ENCODE measurements around the gene MAGI3.

- TF ChIP-seq USF2 (IDR thresholded peaks at IDR 0.05) = no peak
- TF ChIP-seq CBX8 (IDR thresholded peaks at IDR 0.05) = no peak
- TF ChIP-seq TP53 (CRISPR knock-in tag; IDR thresholded peaks at IDR 0.05) = no peak
- no peak for TF ChIP-seq CTCF (IDR thresholded peaks at IDR 0.05)
- no peak for TF ChIP-seq NR3C1 (IDR thresholded peaks at IDR 0.05)
- no peak for TF ChIP-seq ESRRA (IDR thresholded peaks at IDR 0.05; ENCODE audit: borderline replicate concordance, low read length)
- no peak for TF ChIP-seq BHLHE40 (IDR thresholded peaks at IDR 0.05; ENCODE audit: low read depth, low read length)
- TF ChIP-seq RNF2 (IDR thresholded peaks at IDR 0.05; ENCODE audit: borderline replicate concordance, low read depth) = no peak
- TF ChIP-seq RAD21 (conservative IDR thresholded peaks at IDR 0.05 in 1 of 2, IDR thresholded peaks at IDR 0.05 in 1 of 2) = no peak
- TF ChIP-seq JUN (IDR thresholded peaks at IDR 0.05) = no peak
- no peak for TF ChIP-seq POLR2AphosphoS2 (conservative IDR thresholded peaks at IDR 0.05; ENCODE audit: low read length)
- TF ChIP-seq ELK1 (IDR thresholded peaks at IDR 0.05; ENCODE audit: low read depth, low read length) = no peak
- no peak for TF ChIP-seq HDAC2 (IDR thresholded peaks at IDR 0.05)
These were observed 61.4 kb downstream of the MAGI3 start for GRCh38 chr1:113451710-113452109.

All from A549 (cell line).